HG03378 (cell line): ENCODE measurements around the gene CROCC2.

Experiments used
- ATAC-seq: cut with Tn5 transposase; IDR thresholded peaks from one replicate; pipeline ENCODE4 v1.9.1; 2021; ENCODE audit warnings: mild to moderate bottlenecking, moderate library complexity; ENCODE audit not compliant: unreplicated experiment

CROCC2 gene

DNA sequence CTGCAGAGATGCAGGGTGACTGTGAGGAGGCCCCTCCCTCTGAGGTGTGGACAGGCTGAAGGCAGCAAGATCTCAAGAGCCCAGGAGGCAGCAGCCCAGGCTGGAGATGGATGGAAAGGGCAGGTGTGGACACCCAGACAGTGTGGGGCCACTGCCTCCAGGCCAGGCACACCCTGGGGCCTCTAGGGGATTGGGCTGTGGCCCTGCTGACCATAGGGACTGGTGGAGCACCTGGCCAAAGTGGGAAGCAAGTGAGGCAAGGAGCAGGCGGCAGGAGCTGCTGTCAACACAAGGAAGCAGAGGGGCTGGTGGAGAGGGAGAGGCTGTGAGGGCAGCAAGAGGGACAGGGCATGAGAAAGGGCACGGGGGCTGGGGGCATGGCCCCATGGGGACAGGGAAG lies 103.1 kb downstream of the CROCC2 start:
- ATAC-seq: no peak

DNA sequence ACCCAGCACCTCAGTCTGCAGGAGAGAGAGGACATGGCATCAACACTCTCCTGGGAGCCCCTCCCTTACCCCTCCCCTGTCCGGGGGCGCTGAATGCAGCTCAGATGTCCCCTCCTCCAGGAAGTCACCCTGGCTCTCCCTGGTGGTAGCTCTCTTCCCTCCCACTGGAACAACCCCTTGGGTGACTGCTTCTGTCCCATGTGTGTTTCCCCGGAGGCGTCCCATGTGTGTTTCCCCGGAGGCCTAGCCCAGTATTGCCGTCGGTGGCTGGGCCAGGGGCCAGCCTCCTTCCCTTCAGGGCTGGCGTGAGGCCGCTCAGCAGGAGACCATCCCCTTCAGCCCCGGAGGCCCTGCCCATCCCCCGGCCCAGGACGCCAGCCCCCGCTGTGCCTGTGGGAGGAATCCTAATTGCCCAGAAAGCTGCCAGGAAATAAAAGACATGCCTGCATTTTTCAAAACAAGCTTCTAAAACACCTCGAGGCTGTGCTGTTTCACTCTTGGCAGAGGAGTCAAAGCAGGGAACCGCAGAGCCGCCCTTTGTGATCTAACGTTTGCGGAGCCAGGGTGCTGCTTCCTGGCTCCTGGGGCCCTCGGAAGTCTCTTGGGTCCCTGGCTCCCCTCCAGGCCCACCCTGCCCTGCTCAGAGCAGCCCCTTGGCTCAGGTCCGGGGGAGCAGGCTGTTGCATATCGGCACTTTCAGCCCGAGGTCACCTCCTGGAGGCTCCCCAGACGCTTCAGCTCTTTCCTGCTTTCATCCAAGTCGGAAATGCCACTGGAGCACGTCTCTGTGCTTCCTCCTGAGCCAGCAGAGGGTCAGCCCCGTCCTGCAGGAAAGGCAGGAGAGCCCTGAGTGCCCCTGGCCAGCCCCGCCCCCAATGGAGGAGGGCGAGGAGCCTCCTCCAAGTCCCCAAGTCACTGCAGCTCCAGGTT lies 103.7 kb downstream of the CROCC2 start:
- ATAC-seq: no peak

DNA sequence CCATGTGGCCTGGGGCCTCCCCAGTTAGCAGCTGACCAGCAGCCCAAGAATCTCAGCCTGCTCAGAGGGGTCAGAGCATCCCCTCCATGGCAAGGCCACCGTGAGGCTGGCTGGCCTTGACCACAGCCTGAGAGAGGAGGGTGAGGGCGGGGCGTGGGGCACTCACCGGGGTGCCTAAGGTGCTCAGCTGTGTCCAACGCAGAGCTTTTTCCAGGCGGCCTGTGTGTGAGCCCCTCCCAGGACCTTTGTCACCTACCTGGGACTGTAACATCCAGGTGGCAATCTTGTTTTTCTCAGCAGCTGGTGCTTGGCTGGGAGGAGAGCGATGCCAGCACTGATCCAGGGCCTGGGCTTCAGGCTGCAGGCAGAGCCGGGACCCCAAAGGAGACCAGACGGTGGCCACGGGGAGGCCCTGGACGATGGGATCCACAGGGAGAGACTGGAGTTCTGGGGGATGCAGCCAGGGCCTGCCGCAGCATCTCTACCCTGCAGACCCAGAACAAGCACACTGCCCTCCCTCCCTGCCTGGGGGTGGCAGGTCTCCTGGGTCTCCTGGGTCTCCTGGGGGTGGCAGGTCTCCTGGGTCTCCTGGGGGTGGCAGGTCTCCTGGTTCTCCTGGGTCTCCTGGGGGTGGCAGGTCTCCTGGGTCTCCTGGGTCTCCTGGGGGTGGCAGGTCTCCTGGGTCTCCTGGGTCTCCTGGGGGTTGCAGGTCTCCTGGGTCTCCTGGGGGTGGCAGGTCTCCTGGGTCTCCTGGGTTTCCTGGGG lies 104.6 kb downstream of the CROCC2 start:
- no peak for ATAC-seq

DNA sequence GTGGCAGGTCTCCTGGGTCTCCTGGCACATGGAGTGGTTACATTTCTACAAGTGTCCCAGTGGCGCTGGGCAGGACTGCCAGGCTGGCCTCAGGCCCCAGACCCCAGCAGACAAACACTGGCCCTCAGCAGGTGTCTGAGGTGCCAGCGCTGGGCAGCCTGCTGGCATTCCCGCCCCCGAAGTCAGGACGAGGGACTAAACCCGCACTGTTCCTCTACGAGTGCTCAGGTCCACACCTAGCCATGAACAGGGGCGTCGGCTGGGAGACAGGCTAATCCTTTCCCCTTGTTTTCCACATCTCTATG lies 105.1 kb downstream of the CROCC2 start:
- ATAC-seq: no peak

DNA sequence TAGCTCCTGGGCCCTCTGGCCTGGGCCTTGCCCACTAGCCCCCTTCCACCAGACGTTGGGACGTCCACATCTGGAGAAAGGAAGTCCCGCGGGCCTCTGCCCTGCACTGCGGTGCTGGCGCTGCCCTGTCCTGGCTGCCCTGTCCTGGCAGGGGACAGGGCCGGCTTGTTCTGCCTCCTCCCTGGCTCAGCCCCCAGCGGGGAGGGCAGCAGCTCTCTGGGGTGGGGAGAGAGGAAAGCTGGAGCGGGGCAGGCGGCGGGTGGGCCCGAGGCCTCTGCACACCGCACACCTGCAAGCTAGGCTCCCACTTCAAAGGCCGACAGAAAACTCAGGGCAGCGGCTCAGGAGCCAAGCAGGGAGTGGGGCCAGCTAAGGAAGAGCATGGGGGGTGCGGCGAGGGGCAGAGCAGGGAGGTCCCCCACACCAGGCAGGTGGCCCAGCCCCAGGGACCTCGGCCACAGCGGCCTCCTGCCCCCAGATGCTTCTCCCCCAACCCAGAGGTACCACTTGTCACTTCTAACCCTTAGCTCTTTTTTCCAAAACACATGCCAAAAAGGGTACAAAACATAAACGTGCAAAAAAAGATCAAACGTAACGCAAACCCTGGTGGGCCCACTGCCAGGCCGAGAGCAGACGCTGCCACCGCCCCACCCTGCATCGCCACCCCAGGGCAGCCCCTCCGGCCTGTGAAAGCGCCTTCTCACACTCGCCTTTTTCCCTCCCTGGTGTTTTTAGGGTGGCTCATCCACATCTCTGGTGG lies 105.8 kb downstream of the CROCC2 start:
- no peak for ATAC-seq

DNA sequence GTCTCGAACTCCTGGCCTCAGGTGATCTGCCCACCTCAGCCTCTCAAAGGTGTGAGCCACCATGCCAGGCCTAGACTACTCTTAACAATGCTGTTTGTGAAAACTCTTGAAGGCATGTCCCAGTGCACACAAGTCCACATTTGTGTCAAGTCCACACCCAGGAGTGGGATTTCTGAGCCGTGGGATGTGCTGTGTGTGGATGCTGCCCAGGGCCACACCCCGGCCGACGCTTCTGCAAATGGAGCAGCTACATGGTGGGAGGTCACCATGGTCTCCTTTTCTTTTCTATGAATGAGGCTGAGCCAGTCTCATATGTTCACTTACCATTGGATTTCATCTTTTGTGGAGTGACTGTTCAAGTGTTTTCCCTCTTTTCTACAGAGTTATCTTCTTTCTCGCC lies 108.1 kb downstream of the CROCC2 start:
- ATAC-seq: no peak

DNA sequence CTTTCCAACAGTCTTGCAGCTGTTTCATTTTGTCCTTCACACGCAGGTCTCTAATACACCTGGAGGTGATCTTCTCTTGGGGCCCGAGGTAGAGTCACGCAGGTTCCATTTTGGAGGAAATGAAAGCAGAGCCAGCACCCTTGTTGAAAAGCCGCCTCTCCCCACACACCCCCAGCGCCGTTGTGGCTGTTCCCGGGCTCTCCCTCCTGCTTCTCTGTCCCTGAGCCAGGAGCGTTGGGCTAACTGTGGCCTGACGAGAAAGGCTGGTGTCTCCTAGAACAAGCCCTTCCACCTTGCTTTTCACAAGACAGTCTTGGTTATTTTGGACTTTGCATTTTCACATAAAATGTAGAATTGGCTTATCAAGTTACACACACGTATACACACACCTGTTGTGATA lies 108.6 kb downstream of the CROCC2 start:
- ATAC-seq: no peak

DNA sequence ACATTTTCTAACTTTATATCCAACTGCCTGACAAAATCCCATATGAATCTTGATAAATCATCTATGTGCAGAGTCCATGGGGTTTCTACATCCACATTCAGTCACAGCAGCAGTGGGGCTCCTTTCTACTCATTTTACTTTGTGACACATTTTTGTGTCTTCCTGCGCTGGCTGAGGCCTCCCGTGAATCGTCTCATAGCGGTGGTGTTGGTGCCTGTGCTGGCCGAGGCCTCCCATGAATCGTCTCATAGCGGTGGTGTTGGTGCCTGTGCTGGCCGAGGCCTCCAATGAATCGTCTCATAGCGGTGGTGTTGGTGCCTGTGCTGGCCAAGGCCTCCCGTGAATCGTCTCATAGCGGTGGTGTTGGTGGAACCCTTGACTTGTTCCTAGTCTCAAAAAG lies 109.3 kb downstream of the CROCC2 start:
- no peak for ATAC-seq

DNA sequence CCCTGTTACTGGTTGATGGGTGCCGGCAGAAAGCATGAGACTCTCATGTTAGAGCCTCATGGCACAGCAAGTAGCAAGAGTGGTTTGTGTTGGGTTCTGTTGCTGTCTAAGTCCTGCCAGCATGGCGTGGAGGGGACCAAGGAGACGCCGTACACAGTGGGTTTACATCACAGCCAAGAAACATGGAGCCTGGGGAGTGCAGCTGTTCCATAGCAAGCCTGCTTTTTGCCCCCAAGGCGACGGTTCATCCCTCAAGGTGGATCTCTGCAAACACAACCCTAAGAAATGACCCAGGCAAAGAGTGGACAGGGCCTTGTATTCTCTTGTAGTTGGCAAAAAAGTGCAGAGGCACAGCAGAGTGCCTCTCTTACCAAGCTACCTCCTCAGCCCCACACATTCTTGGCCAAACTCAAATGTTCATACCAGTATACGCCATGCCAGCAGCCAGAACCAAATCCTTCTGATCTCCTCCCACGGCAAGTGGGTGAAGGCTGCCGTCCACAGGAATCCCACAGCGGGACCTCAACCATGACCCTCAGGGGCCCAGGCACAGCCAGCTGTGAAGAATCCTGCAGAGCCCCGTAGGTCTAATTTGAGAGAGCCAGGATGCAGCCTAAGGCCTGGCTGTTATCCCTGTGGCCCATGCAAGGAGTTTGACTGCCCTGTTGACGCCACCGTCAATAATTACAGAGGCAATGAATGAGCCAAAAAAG lies 111.2 kb downstream of the CROCC2 start:
- ATAC-seq: no peak

DNA sequence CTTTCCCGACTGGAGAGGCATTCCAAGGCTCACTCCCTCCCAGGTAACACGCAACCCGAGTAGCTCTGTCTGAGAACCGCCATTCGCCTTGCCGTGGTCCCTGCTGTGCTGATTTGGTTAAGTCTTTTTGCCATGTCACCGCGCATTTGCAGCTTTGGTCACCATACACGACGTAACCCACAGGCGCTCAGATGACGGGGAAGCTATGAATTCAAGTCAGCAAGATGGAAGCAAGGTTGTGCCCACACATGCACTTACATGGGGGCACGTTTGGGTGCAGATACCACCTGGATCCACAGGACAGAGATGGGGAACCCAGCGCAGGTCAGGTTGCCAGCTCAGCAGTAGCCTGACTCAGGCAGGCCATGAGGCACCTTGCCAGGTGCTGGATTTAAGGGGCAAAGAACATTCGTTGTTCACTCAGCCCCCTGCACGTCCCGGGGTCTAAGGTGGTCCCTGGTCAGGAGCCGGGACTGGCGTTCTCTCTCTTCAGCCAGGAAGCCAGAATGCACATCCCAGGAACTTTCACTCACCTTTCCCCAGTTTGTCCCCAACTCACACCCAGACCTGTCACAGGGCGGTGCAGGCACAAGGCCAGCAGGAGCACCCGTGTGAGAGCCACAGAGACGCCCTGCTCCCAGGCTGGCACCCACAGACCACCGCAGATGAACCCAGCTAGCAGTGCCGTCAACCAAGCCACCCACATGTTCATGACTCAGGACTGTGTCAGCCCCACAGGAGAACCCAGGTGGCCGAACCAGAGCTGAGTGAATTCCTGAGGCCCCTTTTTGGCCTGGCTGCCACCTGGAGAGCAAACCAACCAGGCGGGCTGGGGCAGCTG lies 112.1 kb downstream of the CROCC2 start:
- ATAC-seq: no peak

DNA sequence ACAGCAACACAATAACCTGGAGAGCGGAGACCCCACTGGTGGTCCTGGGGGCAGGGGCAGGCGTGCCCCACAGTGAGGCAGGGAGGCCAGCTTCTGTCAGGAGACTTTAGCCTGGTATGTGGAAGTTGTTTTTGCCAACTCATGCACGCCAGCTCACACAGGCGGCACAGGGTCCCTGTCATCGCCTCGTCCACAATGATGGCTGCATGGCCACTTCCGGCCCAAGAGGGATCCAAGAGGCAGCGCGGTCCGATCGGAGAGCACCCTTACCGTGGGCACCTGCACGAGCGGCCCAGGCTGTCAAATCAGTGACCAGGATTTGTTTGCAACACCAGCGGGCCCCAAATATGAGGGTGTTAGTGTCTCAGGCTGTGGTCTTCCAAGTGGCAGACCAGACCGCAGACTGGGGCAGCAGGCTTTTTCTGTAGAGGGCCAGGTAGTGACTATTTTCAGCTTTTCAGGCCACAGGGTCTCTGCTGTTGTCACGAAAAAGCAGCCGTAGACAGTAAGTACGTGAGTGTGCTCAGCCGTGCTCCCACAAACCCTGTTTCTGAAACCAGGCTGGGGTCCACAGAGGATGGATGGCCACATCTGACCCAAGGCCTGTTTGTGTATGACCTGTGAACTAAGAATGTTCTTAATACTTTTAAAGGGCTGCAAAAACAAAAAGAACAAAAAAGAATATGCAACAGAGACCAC lies 113.5 kb downstream of the CROCC2 start:
- ATAC-seq: no peak

DNA sequence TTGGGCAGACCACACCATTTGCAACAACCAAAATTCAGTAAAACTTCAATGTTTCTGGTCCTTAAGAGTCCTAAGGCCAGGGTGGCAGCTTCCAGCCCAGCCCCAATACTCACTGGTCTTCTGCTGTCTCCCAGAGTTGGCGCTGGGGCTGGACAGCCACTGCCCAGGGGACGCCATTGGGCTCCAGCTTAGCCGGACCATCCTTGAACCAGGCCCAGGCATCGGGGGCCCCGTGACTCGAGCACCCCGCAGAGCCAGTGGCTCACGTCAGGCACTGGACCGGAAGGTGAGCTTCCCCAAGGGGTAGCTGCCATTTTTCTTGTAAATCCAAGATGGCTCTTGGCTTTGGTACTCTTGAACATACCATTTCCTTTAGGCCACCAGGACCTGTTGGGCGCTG lies 114.1 kb downstream of the CROCC2 start:
- no peak for ATAC-seq

DNA sequence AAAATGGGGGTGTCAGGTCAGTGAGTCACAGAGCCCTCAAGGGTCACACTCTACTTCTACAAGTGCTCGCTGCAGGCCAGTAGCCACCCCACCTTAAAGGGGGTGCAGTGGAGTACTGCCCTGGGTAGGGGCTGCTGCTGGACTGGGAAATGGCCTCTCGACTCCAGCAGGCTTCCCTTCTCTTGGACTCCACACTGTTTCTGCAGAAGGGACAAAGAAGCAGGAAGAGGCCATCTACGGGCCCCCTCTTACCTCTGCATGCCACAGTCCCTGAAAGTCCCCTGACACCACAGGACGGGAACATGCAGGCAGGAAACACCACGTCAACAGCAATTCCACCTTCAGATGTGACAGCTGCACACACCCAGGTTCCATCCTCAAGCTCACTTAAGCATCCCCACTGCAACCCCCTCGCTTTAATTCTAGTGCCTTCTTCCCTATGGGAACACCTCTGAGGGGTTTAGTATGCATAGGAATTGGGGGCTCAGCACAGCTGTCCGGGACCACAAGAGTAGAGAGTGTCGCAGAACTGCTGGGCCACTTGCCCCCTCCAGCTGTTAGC lies 114.6 kb downstream of the CROCC2 start:
- no peak for ATAC-seq

DNA sequence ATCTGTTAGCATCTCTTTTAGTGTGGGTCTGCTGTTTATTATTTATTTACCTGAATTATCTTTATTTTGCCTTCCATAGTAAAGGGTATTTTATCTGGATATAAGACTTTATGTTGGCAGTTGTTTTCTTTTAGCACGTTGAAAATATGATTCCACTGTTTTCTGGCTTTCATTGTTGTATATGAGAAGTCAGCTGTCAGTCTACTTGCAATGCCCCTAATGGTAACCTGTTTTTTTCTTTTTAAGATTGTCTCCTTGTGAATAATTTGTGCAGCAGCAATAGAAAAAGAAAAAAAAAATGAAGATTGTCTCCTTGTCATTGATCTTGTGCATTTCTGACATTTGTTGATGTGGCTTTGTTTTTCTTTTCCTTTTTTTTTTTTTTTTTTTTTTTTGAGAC lies 119.5 kb downstream of the CROCC2 start:
- ATAC-seq: no peak

DNA sequence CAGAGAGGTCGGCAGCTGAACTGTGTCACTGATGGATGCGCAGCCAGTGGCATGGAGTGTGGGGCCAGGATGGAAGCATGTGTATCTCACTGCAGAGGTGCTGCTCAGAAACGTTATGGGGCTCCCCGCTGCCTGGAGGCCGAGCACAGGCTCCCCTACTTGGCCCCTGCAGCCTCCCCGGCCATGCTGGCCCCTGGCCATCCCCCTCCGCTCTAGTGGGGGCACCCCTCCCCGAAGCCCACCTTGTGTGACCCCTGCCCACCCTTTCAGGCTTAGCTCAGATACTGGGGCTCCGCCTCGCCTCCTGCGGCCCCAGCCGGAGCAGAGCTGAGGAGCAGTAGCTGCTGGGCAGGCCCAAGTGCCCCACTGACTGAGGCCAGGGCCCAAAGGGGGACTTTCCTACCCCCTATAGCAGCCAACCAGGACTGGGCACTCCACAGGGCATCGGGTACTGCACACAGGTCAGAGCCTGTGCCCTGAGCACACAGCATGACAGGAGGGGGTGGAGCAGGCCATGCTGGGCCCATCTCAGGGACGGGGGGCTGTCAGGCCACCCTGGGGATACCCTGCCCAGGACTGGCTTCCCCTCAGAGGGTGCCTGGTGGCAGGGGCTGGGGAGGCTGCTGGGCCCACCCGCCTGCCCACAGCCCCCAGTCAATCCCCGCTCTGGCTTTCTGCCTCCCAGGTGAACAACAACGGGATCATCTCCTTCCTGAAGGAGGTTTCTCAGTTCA lies 123.6 kb downstream of the CROCC2 start:
- no peak for ATAC-seq

DNA sequence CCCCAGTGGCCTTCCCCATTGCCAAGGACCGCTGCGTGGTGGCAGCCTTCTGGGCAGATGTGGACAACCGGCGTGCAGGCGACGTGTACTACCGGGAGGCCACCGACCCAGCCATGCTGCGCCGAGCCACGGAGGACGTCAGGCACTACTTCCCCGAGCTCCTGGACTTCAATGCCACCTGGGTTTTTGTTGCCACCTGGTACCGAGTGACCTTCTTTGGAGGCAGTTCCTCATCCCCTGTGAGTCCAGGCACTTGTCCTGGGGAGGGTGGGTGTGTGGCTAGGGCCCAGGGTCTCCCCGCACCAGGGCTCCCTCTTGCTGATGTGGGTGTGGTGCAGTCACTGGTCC lies 124.2 kb downstream of the CROCC2 start:
- ATAC-seq: no peak

DNA sequence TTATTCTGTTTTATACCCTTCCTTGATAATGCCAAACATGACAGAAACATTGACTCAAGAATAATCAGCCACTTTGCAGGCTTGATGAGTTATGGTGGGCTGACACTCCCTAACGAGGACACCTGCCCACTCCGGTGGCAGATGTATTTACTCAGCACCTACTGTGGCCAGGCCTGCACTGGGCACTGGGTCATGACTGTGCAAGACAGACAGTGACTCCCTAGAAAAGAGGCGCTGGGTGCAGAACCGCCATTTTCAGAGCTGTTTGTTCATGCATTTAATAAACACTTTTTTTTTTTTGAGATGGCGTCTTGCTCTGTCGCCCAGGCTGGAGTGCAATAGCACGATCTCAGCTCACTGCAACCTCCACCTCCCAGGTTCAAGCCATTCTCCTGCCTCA lies 124.7 kb downstream of the CROCC2 start:
- ATAC-seq: no peak

DNA sequence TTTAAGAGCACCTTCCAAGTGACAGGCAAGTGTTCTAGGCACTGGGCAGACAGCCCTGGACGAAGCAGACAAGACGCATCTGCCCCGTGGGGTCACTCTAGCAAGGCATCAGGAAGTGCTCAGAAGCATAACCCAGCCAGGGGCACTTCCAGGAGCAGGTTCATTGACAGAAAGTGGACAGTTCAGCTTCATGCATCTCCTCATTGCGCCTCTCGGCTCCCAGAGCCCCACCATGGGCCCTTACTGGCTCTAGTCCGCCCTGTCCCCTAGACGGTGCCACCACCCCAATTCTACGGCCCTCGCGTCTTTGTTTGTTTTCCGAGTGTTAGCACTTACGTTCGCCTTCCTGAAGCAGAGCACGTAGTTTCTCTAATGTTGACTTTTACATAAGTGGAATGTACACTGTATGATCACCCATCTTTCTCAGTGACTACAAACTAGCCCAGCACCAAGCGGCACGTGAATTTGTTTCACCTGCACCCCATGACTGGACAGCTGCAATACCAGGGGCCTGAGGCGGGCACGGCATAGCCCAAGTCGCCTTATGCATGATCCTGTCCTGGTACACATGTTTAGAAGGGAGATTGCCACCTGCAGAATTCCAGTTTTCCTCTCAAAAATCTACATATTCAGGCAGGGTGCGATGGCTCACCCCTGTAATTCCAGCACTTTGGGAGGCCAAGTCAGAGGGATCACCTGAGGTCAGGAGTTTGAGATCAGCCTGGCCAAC lies 125.5 kb downstream of the CROCC2 start:
- no peak for ATAC-seq
